UCSD-AML1 (cell line): ENCODE measurements around the gene STRIP1.

Source experiments
- DNase-seq: peaks from one replicate; lab custom pipeline; 2025; ENCODE audit not compliant: unreplicated experiment; lab: John Stamatoyannopoulos, UW

Gene STRIP1

GRCh38 chr1:110034451-110035235 is at the start of gene STRIP1:
Gene STRIP1 (plus strand): TSS chr1:110034624. CDS start chr1:110034638, 14 bp downstream.
- peak; percentile 90 for DNase-seq

DNA sequence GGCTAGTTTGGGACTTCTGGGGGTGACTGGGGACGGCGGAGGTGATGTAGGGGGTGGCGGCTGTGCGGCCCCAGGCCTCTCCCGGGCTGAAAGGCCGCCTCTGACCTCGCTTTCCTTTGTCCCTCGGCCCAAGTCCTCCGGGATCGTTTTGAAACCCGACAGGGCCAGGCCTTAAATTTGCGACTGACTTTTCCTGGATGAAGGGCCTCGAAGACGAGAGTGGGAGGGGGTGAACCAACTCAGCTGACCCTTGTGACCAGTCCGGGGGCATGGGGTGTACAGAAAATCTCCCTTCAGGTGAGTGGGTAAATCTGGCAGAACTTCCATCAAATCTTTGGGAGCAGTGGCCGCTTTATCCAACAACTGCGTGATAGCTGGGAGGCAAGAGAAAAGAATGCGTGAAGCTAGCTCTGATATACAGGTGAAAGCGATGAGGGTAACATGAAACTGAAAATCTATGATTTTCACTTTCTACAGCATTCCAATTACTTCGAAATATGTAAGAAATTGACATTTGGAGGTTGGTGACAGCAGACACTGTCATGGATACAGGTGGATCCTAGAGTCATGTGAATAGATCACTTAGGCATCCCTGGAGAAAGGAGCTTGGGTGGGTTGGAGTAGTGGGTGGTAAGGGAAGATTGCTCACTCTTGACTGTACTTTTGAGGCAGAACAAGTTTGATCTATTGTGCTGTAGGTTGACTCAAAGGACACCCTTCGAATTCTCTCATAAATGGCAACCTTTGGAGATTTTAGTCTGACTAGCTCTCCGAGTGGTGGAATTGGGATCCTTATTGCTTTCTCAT is 49.0 kb upstream of the STRIP1 start:
- DNase-seq = no peak

GRCh38 chr1:109986054-109986444 is 48.4 kb upstream of the STRIP1 start:
- DNase-seq = no peak

DNA sequence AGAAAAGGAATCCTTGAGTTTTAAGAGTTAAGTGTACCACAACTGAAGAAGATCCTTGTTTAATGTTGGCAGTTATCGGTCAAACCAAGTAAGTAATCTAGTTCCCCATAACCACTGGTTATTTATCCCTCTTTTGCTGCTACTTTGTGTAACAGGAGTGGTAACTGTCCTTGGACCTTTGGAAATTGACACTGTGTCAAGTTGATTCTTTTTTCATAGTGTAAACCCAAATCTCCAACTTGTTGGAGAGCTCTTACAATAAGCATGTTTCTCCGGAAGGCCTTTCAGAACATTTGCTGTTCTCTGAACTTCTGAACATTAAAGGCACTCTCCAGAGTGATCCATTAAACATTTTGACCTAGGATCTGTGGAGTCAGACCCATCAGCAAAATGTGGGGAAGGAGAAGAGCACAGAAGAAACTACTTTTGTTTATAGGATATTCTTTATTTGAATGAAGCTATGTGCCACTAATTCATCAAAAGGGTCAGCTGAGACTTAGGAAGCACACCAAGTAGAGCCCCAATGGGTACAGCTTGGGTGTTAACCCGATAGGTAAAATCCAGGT is 46.0 kb upstream of the STRIP1 start:
- no peak for DNase-seq

GRCh38 chr1:109989506-109990301 is 44.7 kb upstream of the STRIP1 start:
- no peak for DNase-seq

- DNase-seq = no peak
Observed at GRCh38 chr1:109990302-109990653, 44.1 kb upstream of the STRIP1 start.

- DNase-seq = no peak
Observed at GRCh38 chr1:109991400-109991925, 43.0 kb upstream of the STRIP1 start.

DNA sequence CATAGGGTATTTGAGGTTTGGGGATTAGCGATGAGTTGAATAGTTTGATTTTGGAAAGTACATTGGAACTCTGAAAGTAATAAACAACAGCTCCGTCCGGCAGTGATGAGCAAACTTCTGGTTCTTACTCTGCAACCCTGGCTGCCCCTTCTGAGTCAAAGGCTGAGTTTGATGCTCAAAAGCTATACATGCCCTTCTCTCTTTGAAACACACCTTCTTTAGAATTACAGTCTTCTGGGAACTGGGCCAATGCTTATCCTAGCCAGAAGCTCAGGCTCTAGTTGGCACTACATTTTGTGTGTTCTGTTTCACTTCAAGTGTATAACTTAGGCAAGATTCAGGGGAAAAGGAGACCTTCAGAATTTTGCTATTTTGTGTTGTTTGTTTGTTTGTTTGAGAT is 40.5 kb upstream of the STRIP1 start:
- DNase-seq = no peak

GRCh38 chr1:109994654-109995053 is 39.8 kb upstream of the STRIP1 start:
- DNase-seq = no peak

GRCh38 chr1:109995536-109995935 is 38.9 kb upstream of the STRIP1 start:
- no peak for DNase-seq

DNA sequence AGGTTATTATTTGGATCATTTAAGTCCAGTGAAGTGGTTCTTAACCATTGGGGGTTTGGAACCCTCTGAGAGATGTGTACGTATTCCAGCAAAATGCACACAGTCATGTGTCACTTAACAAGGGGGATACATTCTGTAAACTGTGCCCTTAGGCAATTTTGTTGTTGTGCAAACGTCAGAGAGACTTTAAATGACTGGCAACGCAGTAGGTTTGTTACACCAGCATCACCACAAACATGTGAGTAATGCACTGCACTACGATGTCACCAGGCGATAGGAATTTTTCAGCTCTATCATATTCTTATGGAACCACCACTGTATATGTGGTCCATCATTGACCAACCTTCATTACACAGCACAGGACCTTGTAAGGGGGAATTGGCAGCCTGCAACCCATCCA is 37.9 kb upstream of the STRIP1 start:
- no peak for DNase-seq

GRCh38 chr1:109997204-109997866 is 37.1 kb upstream of the STRIP1 start:
- no peak for DNase-seq

GRCh38 chr1:109997867-109998229 is 36.6 kb upstream of the STRIP1 start:
- DNase-seq = no peak

GRCh38 chr1:110002695-110003094 is 31.7 kb upstream of the STRIP1 start:
- no peak for DNase-seq

DNA sequence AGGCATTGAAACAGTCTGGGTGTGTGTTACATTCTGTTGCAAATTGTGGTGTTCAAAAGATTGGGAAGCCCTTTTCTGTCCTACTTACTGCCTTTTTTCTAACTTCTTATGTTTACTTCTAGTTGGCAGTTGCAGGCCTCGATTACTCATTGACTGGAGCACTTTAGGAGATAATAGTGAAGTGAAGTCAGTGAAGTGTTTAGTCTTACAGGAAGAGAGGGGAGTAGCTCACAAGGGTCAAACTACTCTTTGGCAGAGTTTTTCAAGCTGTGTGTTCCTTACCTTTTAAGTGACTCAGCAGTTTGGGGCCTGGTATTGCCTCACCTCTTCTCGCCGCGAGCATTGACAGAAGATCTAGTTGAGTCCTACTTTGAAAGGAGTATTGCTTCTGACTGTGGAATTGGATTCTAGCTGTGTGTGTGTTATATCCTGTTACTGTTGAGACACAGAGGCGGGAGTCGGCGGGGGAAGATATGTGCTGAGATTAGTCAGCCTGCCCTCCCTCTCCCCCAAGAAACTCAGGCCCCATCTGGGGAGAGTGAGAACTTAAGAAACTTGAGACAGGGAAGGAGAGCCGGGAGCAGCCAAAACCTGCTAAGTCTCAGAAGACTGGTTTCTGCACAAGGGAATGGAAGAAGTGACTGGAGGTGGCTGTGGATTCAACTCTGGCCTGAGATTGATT is 30.5 kb upstream of the STRIP1 start:
- DNase-seq = peak; percentile 30

DNA sequence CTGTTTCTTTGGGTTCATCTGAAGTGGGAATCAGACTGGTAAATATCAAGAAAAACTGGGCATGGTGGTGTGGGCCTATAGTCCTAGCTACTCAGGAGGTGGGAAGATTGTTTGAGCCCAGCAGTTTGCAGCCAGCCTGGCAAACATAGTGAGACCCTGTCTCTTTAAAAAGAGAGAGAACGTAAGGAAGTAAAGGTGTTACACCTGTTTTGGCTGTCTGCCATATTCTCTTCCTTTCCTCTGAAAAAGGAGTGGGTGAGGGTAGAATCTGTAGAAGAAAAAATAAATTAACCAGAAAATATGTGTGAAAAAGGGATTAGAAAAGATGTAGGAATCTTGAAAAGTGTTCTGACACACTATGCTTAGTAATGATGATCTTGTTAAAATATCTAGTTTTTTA is 29.8 kb upstream of the STRIP1 start:
- no peak for DNase-seq

GRCh38 chr1:110005971-110006370 is 28.5 kb upstream of the STRIP1 start:
- no peak for DNase-seq

GRCh38 chr1:110006516-110006915 is 27.9 kb upstream of the STRIP1 start:
- no peak for DNase-seq

- DNase-seq = no peak
Observed at GRCh38 chr1:110007046-110007830, 27.2 kb upstream of the STRIP1 start.
